ENCODE results near the gene ATAD3C. TPM values are rescaled to one million over a fixed set of nuclear protein-coding genes. Genes with fewer than 3 reads are reported as not detected.
A peak's percentile ranks its signal among the peaks of the same experiment; 100 is the strongest.

The ATAD3C gene
- total and polyA plus RNA-seq, 2 of the 4 experiments (the other 2 are of a cell fraction) = not detected

DNA sequence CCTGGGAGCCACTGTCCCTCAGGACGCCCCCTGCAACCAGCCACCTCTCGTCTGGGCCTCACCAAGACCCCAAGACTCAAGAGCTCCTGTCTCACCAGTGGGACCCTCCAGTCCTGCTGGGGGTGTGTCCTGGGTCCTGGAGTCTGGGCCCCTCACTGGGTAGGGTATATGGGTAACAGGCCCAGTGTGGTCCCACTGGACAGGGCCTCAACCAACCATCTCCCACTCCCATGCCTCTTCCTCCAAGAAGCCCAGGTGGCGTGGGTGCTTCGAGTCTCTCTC, 14.7 kb upstream of the ATAD3C start:
- H3K14ac ChIP-seq (replicated peaks; ENCODE audit: low read depth, low read length) = no peak overlapping the region
- no peak for TF ChIP-seq RCOR1 (IDR thresholded peaks at IDR 0.05; ENCODE audit: insufficient replicate concordance, low read length)
- intact Hi-C loops (cut with micrococcal nuclease) = no loop called here
- H3K27me3 ChIP-seq (ENCODE audit: control insufficient read depth, insufficient read depth, low read length) = no peaks in the 10 kb centered on the region; the same call in 1 of the 2 replicates
- H3K79me1 ChIP-seq (ENCODE audit: low read depth in 1 of 2, low read length in 2 of 2) = 0 out of 4 replicates have a peak, but pooled peaks cover 0 to 3% of the 10 kb centered on the region in 2 experiments
- dilution Hi-C loops (cut with HindIII; ENCODE audit: low sequenced_read_pairs, unreplicated experiment) = no loop called here
- H3K4ac ChIP-seq (ENCODE audit: low read depth, low read length) = peak overlapping the region; percentile 65
- no TSS peak for BruUV-seq (replicated peaks)
- peak overlapping the region; percentile 86; the same call in 1 of the 2 replicates for H2AK5ac ChIP-seq (ENCODE audit: low read depth, low read length)
- no peak overlapping the region for H3K27ac ChIP-seq (ENCODE audit: insufficient read depth, low read length)
- ATAC-seq (ENCODE audit: low read depth) (no peak), DNase-seq (no peak)
- H3K56ac ChIP-seq (ENCODE audit: extremely low read depth, insufficient read depth, low read length) = no peak overlapping the region
- in situ Hi-C loops (cut with MboI; ENCODE audit: low sequenced_read_pairs) = no loop called here
- H2AK9ac ChIP-seq (replicated peaks; ENCODE audit: low read depth, low read length, poor library complexity) = peak overlapping the region; percentile 45
- H3K18ac ChIP-seq (ENCODE audit: low read depth, low read length) = no peak overlapping the region
- H3K4me2 ChIP-seq (ENCODE audit: low read depth, low read length) = no peak overlapping the region
- H2BK5ac ChIP-seq (ENCODE audit: low read depth, low read length, poor library complexity, severe bottlenecking) = no peak overlapping the region
- no peak overlapping the region for H2BK15ac ChIP-seq (ENCODE audit: low read depth, low read length)
- H3K9me3 ChIP-seq (ENCODE audit: control insufficient read depth, insufficient read depth, low read length) = no peaks in the 10 kb centered on the region
- 0 out of 2 replicates have a peak overlapping the region, but pooled peaks have one; percentile 50 for H3K23ac ChIP-seq (ENCODE audit: low read depth, low read length)
- no peak overlapping the region for H3K9ac ChIP-seq (ENCODE audit: low read depth, low read length)
- no peak overlapping the region for H4K91ac ChIP-seq (ENCODE audit: insufficient read depth, low read depth, low read length)
- no peak overlapping the region for H2BK120ac ChIP-seq (ENCODE audit: low read depth, low read length)
- H3K4me1 ChIP-seq (ENCODE audit: control insufficient read depth, insufficient read depth, low read length) = peaks cover 24% of the 10 kb centered on the region
- no peak overlapping the region for H3K4me3 ChIP-seq (ENCODE audit: insufficient read depth, low read depth, low read length)
- H3K9me1 ChIP-seq (ENCODE audit: insufficient read depth, low read length) = 0 out of 2 replicates have a peak, but pooled peaks cover 7% of the 10 kb centered on the region
- no peaks in the 10 kb centered on the region for H3K36me3 ChIP-seq (ENCODE audit: control insufficient read depth, insufficient read depth, low read length)
- POLR2A ChIA-PET (ENCODE audit: unreplicated experiment) = no interaction called here
- peak overlapping the region; percentile 69 to 75; a peak in 2 of 4 replicates for H4K8ac ChIP-seq (ENCODE audit: low read depth in 2 of 2, low read length in 2 of 2)
- no peak overlapping the region for H4K5ac ChIP-seq (ENCODE audit: low read depth, low read length)
- H4K20me1 ChIP-seq (ENCODE audit: insufficient read depth, low read length) = no peaks in the 10 kb centered on the region
- no peak overlapping the region for H2BK20ac ChIP-seq (ENCODE audit: low read depth, low read length)
- 83% methylated on average over 1 of the region's 4 CpGs; no CpG with 5 or more reads in 1 of the 2 experiments for WGBS, 2 experiments (ENCODE audit: extremely low coverage in 2 of 2, insufficient read length in 1 of 2)
- H2AFZ ChIP-seq (replicated peaks; ENCODE audit: low read length, poor library complexity) = no peak overlapping the region
- CTCF ChIA-PET = no interaction called here
